ENCODE data around the gene HS2ST1.
"Not testable (repeated sequence)": the region's sequence is repeated elsewhere in the genome, so short reads cannot be mapped to it uniquely, and the experiment has no call there.

HS2ST1 gene

DNA sequence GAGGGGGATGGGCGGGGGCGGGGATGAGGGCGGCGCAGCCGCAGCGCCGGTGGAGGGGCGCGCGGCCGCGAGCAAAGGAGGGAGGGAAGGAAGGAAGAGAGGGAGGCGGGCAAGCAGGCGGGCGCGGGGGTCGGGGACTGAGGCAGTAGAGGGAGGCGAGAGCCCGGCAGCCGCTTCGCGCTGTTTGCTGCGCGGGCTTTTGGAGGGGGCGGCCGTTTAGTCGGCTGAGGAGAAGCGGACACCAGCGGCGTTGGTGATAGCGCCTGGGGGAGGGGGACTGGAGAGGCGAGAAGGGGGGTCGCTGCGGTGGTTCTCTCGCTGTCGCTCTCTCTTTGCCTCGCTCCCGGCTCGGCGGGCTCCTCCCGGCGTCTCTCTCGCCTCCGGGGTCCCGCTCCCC, at the start of gene HS2ST1:
TSS of gene HS2ST1 (plus strand) at position 35 of the 397 bp plus-strand sequence.
- TF ChIP-seq, protein P1, sequence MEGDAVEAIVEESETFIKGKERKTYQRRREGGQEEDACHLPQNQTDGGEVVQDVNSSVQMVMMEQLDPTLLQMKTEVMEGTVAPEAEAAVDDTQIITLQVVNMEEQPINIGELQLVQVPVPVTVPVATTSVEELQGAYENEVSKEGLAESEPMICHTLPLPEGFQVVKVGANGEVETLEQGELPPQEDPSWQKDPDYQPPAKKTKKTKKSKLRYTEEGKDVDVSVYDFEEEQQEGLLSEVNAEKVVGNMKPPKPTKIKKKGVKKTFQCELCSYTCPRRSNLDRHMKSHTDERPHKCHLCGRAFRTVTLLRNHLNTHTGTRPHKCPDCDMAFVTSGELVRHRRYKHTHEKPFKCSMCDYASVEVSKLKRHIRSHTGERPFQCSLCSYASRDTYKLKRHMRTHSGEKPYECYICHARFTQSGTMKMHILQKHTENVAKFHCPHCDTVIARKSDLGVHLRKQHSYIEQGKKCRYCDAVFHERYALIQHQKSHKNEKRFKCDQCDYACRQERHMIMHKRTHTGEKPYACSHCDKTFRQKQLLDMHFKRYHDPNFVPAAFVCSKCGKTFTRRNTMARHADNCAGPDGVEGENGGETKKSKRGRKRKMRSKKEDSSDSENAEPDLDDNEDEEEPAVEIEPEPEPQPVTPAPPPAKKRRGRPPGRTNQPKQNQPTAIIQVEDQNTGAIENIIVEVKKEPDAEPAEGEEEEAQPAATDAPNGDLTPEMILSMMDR (conservative IDR thresholded peaks at IDR 0.05; ENCODE audit: low read depth, low read length): no peak
- H3K4me3 ChIP-seq (ENCODE audit: low read depth, low read length): peak within 1 kb of the TSS; percentile 100
- no peak for DNase-seq (ENCODE audit: low read depth)

DNA sequence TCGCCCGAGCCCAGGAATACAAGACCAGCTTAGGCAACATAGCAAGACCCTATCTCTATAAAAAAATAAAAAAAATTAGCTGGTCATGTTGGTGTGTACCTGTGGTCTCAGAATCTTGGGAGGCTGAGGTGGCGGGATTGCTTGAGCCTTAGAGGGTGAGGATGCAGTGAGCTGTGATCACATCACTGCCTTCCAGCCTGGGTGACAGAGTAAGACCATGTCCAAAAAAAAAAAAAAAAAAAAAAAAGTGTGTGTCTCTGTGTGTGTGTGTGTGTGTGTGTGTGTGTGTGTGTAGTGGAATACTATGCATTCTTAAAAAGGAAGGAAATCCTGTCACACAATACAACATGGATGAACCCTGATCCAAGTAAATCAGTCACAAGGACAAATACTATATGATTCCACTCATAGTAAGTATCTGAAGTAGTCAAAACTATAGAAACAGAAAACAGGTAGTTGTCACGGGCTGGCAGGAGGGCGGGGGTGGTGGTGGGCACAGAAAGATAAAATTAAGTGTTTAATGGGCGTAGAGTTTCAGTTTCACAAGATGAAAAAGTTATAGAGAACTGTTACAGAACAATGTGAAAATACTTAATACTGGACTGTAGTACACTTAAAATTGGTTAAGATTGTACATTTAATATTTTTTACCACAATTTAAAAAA, 48.3 kb upstream of the HS2ST1 start:
- TF ChIP-seq, protein P1 (conservative IDR thresholded peaks at IDR 0.05; ENCODE audit: low read depth, low read length): no peak
- H3K4me3 ChIP-seq (ENCODE audit: low read depth, low read length): no peak overlapping the region
- DNase-seq (ENCODE audit: low read depth): no peak

- DNase-seq (ENCODE audit: low read depth): peak; percentile 78
- H3K4me3 ChIP-seq (ENCODE audit: low read depth, low read length): no peak overlapping the region
- TF ChIP-seq, protein P1 (conservative IDR thresholded peaks at IDR 0.05; ENCODE audit: low read depth, low read length): no peak
These were observed 47.8 kb upstream of the HS2ST1 start for GRCh38 chr1:86866665-86867064.

GRCh38 chr1:86867278-86867677, 47.2 kb upstream of the HS2ST1 start:
- not testable (repeated sequence) for DNase-seq (ENCODE audit: low read depth); H3K4me3 ChIP-seq (ENCODE audit: low read depth, low read length)

- no peak overlapping the region for H3K4me3 ChIP-seq (ENCODE audit: low read depth, low read length)
- TF ChIP-seq, protein P1 (conservative IDR thresholded peaks at IDR 0.05; ENCODE audit: low read depth, low read length): no peak
- DNase-seq (ENCODE audit: low read depth): peak; percentile 42
These were observed 46.0 kb upstream of the HS2ST1 start for GRCh38 chr1:86868477-86868876.

- H3K4me3 ChIP-seq (ENCODE audit: low read depth, low read length): no peak overlapping the region
- TF ChIP-seq, protein P1 (conservative IDR thresholded peaks at IDR 0.05; ENCODE audit: low read depth, low read length): no peak
- no peak for DNase-seq (ENCODE audit: low read depth)
These were observed 43.4 kb upstream of the HS2ST1 start for GRCh38 chr1:86871001-86871400.

DNA sequence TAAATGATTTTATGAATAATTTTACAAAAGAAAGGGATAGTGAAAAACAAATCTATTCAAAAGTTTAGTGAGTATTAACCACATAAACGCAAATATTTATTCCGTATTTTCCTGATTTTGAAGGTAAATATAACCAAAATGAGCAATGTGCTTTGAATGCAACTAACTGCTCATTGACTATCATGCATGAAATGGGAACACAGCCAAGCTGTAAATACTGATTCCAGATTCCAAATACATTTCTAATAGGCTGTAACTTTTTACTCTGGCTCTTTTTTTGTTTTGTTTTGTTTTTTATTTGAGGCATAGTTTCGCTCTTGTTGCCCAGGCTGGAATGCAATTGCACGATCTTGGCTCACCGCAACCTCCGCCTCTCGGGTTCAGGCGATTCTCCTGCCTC, 42.3 kb upstream of the HS2ST1 start:
- TF ChIP-seq, protein P1 (conservative IDR thresholded peaks at IDR 0.05; ENCODE audit: low read depth, low read length): no peak
- no peak overlapping the region for H3K4me3 ChIP-seq (ENCODE audit: low read depth, low read length)
- DNase-seq (ENCODE audit: low read depth): peak; percentile 33
